GM12864 (cell line): ENCODE measurements around the gene LRRC4B.
"Not testable (repeated sequence)": the region's sequence is repeated elsewhere in the genome, so short reads cannot be mapped to it uniquely, and the experiment has no call there.

Experiments used
- DNase-seq: peaks from one replicate; pipeline ENCODE4 v3.0.0-alpha.2; 2011; ENCODE audit warnings: low read depth
- H3K4me3 ChIP-seq: 2 replicates; pipeline ENCODE4 v1.5.1; 2011; ENCODE audit warnings: mild to moderate bottlenecking, low read depth, low read length, control low read depth
- CTCF ChIP-seq: IDR thresholded peaks from 2 replicates; pipeline ENCODE4 v1.5.1; 2011; ENCODE audit warnings: low read depth, mild to moderate bottlenecking, moderate library complexity, low read length, control low read depth, inconsistent platforms; ENCODE audit errors: missing control alignments

LRRC4B gene

DNA sequence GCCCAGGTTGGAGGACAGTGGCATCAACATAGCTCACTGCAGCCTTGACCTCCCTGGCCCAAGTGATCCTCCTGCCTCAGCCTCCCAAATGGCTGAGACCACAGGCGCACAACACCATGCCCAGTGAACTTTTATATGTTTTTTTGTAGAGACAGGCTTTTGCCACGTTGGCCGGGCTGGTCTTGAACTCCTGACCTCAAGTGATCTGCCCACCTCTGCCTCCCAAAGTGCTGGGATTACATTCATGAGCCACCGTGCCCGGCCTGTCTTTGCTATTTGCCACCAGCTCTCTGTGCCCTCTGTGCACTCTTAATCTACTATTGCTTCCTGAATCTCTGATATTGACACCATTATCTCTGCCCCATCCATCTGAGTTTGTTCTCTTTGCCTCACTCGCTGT lies 34.3 kb upstream of the LRRC4B start:
- DNase-seq: no peak
- no peak for TF ChIP-seq CTCF
- no peak overlapping the region for H3K4me3 ChIP-seq

DNA sequence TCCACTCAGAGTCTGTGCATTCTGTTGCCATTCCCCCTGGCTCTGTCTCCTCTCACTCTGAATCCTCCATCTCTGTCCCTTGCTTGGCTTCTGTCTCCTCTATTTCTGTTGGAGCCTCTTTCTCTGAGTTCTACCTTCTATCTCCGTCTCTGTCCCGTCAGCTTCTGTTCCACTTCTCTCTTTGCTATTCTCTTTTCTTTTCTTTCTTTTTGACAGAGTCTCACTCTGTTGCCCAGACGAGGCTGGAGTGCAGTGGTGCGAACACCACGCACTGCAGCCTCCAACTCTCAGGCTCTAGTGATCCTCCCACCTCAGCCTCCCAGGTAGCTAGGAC lies 33.8 kb upstream of the LRRC4B start:
- DNase-seq: no peak
- TF ChIP-seq CTCF: no peak
- no peak overlapping the region for H3K4me3 ChIP-seq

- TF ChIP-seq CTCF: no peak
- no peak overlapping the region for H3K4me3 ChIP-seq
- no peak for DNase-seq
These were observed 33.3 kb upstream of the LRRC4B start for GRCh38 chr19:50601407-50602088.

DNA sequence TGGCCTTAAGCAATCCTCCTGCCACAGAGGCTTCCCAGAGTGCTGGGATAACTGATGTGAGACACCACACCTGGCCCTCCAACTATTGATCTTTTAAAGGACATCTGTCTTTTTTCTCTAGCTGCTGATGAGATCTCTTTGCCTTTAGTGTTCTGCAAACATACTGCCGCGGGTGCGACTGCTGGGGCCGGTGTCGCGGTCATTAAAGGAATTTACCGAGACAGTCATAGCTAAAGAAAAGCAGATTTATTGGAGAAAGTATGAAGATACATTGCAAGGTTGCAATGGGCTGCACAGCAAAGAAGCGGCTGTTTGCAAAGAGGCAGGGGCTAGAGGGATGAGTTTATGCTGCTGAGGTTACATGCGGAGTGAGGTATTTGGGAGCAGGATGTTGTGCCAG lies 31.2 kb upstream of the LRRC4B start:
- DNase-seq: no peak
- TF ChIP-seq CTCF: no peak
- no peak overlapping the region for H3K4me3 ChIP-seq

DNA sequence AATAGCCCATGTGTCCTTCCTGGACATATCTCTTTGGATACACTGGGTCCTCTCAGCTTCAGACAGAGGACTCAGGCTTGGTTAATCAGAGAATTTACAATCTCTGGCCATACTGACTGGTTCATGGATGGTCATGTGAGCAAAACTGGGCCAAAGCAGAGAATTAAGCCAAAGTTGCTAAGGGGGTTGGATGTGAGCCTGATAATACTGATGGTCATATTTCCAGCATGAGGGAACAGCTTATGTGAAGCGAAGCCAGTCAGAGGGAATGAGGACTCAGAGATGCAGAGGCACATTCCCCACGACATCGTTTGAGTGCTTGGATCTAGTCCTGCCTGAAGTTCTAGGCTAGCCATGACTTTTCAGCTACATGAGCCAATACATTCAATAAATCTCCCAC lies 22.0 kb upstream of the LRRC4B start:
- no peak for TF ChIP-seq CTCF
- DNase-seq: no peak
- no peak overlapping the region for H3K4me3 ChIP-seq

- not testable (repeated sequence) for DNase-seq, H3K4me3 ChIP-seq
These were observed 13.8 kb upstream of the LRRC4B start for GRCh38 chr19:50581795-50582660.

GRCh38 chr19:50580970-50581634 lies 12.9 kb upstream of the LRRC4B start:
- H3K4me3 ChIP-seq: no peak overlapping the region
- no peak for TF ChIP-seq CTCF
- DNase-seq: no peak
